ENCODE measurements around the gene TPTE2.
"Not testable (repeated sequence)": the region's sequence is repeated elsewhere in the genome, so short reads cannot be mapped to it uniquely, and the experiment has no call there.

- TF ChIP-seq CTCF (conservative IDR thresholded peaks at IDR 0.05; ENCODE audit: low read length); EZH2phosphoT487 (IDR thresholded peaks at IDR 0.05; ENCODE audit: borderline replicate concordance): not testable (repeated sequence)
These were observed 139.1 kb downstream of the TPTE2 start for GRCh38 chr13:19422236-19422635.
